HG03139 (cell line): ENCODE results near the gene MAML1.
"Not testable (repeated sequence)": the region's sequence is repeated elsewhere in the genome, so short reads cannot be mapped to it uniquely, and the experiment has no call there.

ENCODE experiments used
- ATAC-seq: cut with Tn5 transposase; IDR thresholded peaks from one replicate; pipeline ENCODE4 v1.9.1; 2021; ENCODE audit not compliant: unreplicated experiment

Gene MAML1

GRCh38 chr5:179732918-179733771 lies 523 bp downstream of the MAML1 start:
- peak; percentile 18 for ATAC-seq

- no peak for ATAC-seq
These were observed 1.1 kb downstream of the MAML1 start for GRCh38 chr5:179733772-179734126.

GRCh38 chr5:179734536-179735164 lies 2.0 kb downstream of the MAML1 start:
- ATAC-seq: no peak

GRCh38 chr5:179738742-179739141 lies 6.1 kb downstream of the MAML1 start:
- ATAC-seq: no peak

- ATAC-seq: not testable (repeated sequence)
These were observed 11.5 kb downstream of the MAML1 start for GRCh38 chr5:179744106-179744505.

- no peak for ATAC-seq
These were observed 14.2 kb downstream of the MAML1 start for GRCh38 chr5:179746872-179747271.

GRCh38 chr5:179747811-179748210 lies 15.2 kb downstream of the MAML1 start:
- ATAC-seq: no peak

GRCh38 chr5:179749857-179750508 lies 17.4 kb downstream of the MAML1 start:
- no peak for ATAC-seq

GRCh38 chr5:179753971-179754370 lies 21.3 kb downstream of the MAML1 start:
- no peak for ATAC-seq

GRCh38 chr5:179755022-179755421 lies 22.4 kb downstream of the MAML1 start:
- ATAC-seq: no peak

- no peak for ATAC-seq
These were observed 26.3 kb downstream of the MAML1 start for GRCh38 chr5:179758955-179759354.

GRCh38 chr5:179759581-179760551 lies 27.2 kb downstream of the MAML1 start:
- no peak for ATAC-seq

- ATAC-seq: no peak
These were observed 29.6 kb downstream of the MAML1 start for GRCh38 chr5:179762079-179762780.

- ATAC-seq: no peak
These were observed 30.2 kb downstream of the MAML1 start for GRCh38 chr5:179762781-179763176.

- no peak for ATAC-seq
These were observed 30.8 kb downstream of the MAML1 start for GRCh38 chr5:179763215-179763945.

GRCh38 chr5:179764056-179764455 lies 31.4 kb downstream of the MAML1 start:
- no peak for ATAC-seq

- ATAC-seq: no peak
These were observed 32.8 kb downstream of the MAML1 start for GRCh38 chr5:179765400-179765799.

- no peak for ATAC-seq
These were observed 33.6 kb downstream of the MAML1 start for GRCh38 chr5:179766021-179766725.
